HG02884 (cell line): Measurements from ENCODE around the gene GART.

Experiments
- ATAC-seq: cut with Tn5 transposase; IDR thresholded peaks from one replicate; pipeline ENCODE4 v1.9.1; 2021; ENCODE audit warnings: mild to moderate bottlenecking, moderate library complexity; ENCODE audit not compliant: unreplicated experiment

GART gene

DNA sequence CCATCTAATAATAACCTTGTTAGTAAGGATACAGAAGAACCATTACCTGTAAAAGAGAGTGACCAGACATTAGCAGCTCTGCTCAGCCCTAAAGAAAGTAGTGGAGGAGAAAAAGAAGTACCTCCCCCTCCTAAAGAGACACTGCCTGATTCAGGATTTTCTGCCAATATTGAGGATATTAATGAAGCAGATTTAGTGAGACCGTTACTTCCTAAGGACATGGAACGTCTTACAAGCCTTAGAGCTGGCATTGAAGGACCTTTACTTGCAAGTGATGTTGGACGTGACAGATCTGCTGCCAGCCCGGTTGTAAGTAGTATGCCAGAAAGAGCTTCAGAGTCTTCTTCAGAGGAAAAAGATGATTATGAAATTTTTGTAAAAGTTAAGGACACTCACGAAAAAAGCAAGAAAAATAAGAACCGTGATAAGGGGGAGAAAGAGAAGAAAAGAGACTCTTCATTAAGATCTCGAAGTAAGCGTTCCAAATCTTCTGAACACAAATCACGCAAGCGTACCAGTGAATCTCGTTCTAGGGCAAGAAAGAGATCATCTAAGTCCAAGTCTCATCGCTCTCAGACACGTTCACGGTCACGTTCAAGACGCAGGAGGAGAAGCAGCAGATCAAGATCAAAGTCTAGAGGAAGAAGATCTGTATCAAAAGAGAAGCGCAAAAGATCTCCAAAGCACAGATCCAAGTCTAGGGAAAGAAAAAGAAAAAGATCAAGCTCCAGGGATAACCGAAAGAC is 12.5 kb upstream of the GART start:
- ATAC-seq = no peak

DNA sequence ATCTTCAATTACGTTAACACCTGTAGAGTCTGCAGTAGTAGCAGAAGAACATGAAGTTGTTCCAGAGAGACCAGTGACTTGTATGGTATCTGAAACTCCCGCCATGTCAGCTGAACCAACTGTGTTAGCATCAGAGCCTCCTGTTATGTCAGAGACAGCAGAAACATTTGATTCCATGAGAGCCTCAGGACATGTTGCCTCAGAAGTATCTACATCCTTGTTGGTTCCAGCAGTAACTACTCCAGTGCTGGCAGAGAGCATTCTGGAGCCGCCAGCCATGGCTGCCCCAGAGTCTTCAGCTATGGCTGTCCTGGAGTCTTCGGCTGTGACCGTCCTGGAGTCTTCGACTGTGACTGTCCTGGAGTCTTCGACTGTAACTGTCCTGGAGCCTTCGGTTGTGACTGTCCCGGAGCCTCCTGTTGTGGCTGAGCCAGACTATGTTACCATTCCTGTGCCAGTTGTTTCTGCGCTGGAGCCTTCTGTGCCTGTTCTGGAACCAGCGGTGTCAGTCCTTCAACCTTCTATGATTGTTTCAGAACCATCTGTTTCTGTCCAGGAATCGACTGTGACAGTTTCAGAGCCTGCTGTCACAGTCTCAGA is 11.2 kb upstream of the GART start:
- no peak for ATAC-seq

GRCh38 chr21:33552093-33552998 is 10.4 kb upstream of the GART start:
- ATAC-seq = no peak

DNA sequence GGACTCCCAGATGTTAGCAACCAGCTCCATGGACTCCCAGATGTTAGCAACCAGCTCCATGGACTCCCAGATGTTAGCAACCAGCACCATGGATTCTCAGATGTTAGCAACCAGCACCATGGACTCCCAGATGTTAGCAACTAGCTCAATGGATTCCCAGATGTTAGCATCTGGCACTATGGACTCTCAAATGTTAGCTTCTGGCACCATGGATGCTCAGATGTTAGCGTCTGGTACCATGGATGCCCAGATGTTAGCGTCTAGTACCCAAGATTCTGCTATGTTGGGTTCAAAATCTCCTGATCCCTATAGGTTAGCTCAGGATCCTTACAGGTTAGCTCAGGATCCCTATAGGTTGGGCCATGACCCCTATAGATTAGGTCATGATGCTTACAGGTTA is 9.7 kb upstream of the GART start:
- no peak for ATAC-seq

DNA sequence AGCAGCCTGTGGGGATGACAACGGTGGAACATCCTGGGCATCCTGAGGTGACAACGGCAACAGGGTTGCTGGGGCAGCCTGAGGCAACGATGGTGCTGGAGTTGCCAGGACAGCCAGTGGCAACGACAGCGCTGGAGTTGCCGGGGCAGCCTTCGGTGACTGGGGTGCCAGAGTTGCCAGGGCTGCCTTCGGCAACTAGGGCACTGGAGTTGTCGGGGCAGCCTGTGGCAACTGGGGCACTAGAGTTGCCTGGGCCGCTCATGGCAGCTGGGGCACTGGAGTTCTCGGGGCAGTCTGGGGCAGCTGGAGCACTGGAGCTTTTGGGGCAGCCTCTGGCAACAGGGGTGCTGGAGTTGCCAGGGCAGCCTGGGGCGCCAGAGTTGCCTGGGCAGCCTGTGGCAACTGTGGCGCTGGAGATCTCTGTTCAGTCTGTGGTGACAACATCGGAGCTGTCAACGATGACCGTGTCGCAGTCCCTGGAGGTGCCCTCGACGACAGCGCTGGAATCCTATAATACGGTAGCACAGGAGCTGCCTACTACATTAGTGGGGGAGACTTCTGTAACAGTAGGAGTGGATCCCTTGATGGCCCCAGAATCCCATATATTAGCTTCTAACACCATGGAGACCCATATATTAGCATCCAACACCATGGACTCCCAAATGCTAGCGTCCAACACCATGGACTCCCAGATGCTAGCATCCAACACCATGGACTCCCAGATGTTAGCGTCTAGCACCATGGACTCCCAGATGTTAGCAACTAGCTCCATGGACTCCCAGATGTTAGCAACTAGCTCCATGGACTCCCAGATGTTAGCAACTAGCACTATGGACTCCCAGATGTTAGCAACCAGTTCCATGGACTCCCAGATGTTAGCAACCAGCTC is 9.1 kb upstream of the GART start:
- ATAC-seq = no peak

GRCh38 chr21:33549848-33550771 is 8.2 kb upstream of the GART start:
- no peak for ATAC-seq

- no peak for ATAC-seq
These were observed 4.2 kb upstream of the GART start for GRCh38 chr21:33546086-33546485.

DNA sequence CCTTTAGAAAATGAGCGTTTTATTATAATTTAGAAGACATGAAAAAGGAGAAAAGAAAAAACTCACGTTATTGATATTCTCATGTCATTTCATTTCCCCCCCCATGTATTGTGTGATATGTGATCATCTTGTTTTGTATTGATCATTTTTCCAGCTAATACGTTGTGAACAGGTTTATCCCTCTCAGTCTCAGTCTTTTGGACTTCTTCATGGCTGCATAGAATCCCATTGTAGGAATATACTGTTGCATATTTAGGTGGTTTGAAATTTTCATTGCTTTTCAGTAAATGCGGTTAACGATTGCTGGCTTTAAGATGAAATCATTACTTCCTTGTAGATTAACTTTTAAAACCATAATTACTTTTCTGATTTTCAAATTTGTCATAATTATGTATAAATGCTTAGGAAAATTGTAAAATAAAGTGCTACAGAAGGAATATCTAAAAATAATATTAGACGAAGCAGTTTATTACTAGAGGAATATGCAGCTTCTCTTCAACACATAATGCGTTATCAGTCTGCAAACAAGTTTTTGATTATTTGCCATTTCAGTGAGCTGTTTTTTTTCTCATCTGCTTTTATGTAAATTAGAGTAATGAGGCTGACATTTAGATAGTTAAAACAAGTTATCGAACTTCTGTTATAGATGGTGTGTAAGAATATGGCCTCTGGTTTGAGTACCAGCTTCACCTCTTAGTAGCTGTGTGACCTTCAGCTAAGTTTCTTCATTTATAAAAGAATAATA is 2.7 kb upstream of the GART start:
- no peak for ATAC-seq

DNA sequence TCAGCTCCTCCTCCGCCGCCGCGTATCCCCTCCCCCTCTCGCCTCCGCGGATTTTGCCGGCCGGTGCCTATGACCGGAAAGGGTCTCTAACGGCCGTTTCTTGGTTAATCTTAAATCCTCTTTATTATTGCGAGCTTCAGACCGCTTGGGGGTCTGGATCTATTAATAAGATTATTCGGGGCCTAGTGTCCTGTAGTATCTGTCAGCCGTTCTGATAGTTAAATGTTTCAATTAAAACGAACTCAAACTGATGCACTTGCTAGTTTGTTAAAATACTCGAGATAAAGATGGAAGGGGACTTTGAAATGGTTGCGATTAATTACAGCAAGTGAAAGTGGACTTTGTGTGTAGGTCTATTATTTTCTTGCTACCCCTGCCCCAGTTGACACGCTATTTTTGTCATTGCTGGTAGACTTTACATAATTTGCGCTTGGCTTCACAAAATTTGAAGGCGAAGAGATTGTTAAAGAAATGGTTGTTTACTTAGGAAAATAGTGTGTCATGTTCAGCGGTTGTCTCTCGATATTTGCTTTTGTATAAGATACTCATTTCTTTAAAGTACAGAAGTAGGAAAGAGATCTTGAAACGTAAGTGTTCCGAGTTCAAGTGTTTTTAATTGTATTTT is 1.7 kb upstream of the GART start:
- ATAC-seq = no peak

- ATAC-seq = peak; percentile 90
These were observed 955 bp upstream of the GART start, which contains the start of gene SON for GRCh38 chr21:33542640-33543504. SON (plus strand) TSS chr21:33543038; CDS start chr21:33543093, 55 bp downstream.

DNA sequence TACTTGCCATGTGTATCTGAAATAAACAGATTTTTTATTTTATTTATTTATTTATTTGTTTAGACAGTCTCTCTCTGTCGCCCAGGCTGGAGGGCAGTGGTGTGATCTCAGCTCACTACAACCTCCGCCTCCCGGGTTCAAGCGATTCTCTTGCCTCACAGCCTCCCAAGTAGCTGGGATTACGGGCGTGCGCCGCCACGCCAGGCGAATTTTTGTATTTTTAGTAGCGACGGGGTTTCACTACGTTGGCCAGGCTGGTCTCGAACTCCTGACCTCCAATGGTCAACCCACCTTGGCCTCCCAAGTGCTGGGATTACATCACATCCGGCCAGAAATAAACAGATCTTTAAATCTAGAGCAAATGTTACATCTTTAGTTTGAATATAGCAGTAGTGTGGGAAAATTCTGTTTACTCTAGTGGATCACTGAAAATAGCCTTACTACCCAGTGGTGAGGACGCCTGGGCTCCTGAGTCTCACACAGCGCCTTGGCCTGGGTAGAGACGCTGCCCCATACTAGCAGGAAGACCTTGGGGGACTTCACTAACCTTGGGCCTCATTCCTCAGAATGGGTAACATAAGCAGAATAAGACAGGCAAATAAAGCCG is 709 bp downstream of the GART start:
- ATAC-seq = no peak

- no peak for ATAC-seq
These were observed 1.2 kb downstream of the GART start for GRCh38 chr21:33540711-33541104.

DNA sequence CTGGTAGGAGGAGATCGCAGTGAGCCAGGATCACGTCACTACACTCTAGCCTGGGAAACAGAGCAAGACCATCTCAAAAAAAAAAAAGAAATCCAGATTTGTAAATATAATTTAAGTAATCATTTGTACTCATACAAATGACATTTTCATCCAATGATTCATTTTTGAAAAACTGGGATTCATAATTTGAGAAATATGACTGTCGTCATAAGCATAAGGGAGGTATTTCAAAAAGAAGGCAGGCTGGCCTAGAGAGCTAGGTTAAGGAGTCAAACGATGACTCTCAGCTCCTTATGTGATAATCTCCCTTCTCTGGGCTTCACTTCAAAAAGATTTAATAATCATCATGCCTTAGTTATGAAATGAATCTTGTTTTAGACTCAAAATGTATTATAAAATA is 2.3 kb downstream of the GART start:
- ATAC-seq = no peak

DNA sequence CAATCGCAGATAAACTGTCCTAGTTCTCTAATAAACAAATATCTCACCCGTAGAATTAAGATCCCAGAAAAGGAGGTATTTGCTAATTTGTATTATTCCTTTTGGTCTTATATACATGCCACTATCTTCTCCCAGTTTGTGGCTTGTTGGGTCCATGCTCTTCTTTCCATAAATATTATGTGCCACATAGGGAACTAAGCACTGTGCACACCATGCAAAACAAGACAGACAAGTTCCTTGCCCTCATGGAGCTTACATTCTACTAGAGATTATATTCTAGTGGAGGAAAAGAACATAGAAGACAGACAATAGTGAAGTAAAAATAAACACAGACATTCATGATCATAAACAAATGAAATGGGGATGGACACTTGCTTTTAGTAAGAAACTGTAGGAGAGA is 4.7 kb downstream of the GART start:
- ATAC-seq = no peak

DNA sequence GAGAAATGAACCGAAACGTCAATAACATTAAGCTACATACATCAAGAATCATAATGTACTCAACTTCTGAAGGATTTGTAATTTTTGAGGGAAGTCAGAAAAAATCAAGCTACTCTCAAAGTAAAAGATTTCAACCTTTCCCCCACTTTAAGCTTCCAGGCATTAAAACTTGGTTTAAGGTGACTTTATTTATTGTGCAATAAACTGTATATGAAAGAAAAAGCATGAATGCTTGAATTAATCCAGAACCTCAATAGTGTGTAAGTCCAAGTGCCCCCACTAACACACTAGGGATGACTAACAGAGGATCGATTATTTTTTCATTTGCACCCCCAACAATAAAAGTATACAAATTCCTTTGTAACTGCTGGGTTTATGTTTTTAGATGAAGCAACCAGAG is 10.9 kb downstream of the GART start:
- no peak for ATAC-seq

GRCh38 chr21:33522953-33523349 is 19.0 kb downstream of the GART start:
- no peak for ATAC-seq

DNA sequence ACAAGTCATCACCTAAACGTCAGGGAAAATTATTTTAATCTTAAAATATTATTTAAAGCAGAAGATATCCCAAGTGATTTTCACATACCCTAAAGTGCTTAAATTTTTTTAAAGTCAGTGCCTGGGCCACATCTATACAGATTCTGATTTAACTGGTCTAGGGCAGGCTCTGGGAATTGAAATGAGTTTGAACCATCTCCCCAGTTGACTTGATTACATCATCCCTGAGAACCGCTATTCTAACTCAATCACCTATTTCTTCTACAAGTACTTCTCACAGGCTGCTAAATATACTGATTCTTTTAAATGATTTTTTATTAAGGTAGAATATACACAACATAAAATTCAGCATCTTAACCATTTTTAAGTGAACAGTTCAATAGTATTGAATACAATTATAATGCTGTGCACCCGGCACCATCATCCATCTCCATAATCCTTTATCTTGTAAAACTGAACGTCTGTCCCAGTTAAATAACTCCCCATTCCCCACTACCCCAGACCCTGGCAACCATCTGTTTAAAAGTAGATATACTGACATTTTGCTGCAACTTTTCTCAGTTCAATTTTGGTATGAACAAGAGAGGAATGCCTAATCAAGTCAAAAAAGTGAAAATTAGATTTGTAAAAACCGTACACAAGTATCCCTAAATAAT is 19.5 kb downstream of the GART start:
- ATAC-seq = no peak
